Subcutaneous abdominal adipose tissue (tissue), 5 donors: ENCODE measurements around the gene AAK1.
"Not testable (repeated sequence)": the region's sequence is repeated elsewhere in the genome, so short reads cannot be mapped to it uniquely, and the experiment has no call there.

Experiments used
- H3K27ac ChIP-seq: one replicate; pipeline ENCODE4 v1.7.0; 2013; ENCODE audit warnings: low read depth, mild to moderate bottlenecking, inconsistent platforms, low read length, moderate library complexity
- H3K27me3 ChIP-seq, 5 donors: one replicate each; pipeline ENCODE4 v1.7.0; 2013; ENCODE audit warnings: low read length in 5 of 5, inconsistent platforms in 1 of 5; ENCODE audit not compliant: control insufficient read depth in 5 of 5, insufficient read depth in 4 of 5
- H3K36me3 ChIP-seq, 5 donors: one replicate each; pipeline ENCODE4 v1.7.0; 2013; ENCODE audit warnings: low read length in 5 of 5; ENCODE audit not compliant: control insufficient read depth in 5 of 5, insufficient read depth in 5 of 5
- H3K4me1 ChIP-seq, 5 donors: one replicate each; pipeline ENCODE4 v1.7.0; 2013; ENCODE audit warnings: low read length in 5 of 5, mild to moderate bottlenecking in 3 of 5, moderate library complexity in 1 of 5; ENCODE audit not compliant: control insufficient read depth in 5 of 5, insufficient read depth in 5 of 5
- H3K4me3 ChIP-seq, 5 donors: one replicate each; pipeline ENCODE4 v1.7.0; 2013; ENCODE audit warnings: low read length in 5 of 5, low read depth in 1 of 5
- H3K9ac ChIP-seq, 5 donors: one replicate each; pipeline ENCODE4 v1.7.0; 2013; ENCODE audit warnings: low read length in 5 of 5, mild to moderate bottlenecking in 4 of 5, moderate library complexity in 3 of 5
- H3K9me3 ChIP-seq, 5 donors: one replicate each; pipeline ENCODE4 v1.7.0; 2013; ENCODE audit warnings: low read length in 5 of 5; ENCODE audit not compliant: control insufficient read depth in 5 of 5
- donor health status: healthy.
- donor health status: healthy.
- donor health status: healthy.
- donor health status: healthy.
- donor health status: healthy.

AAK1 gene

GRCh38 chr2:69419111-69419510, 224.4 kb downstream of the AAK1 start:
- not testable (repeated sequence) for H3K4me1 ChIP-seq, H3K27me3 ChIP-seq, H3K9me3 ChIP-seq, H3K27ac ChIP-seq, H3K4me3 ChIP-seq, H3K9ac ChIP-seq
- peaks cover 15 to 52% (median 38%) of the 10 kb centered on the region in 5 donors for H3K36me3 ChIP-seq

- Histone ChIP-seq H3K27ac (no peak overlapping the region), H3K9me3 (no peaks in the 10 kb centered on the region), H3K27me3 (no peaks in the 10 kb centered on the region), H3K4me3 (no peak overlapping the region), H3K36me3 (peaks cover 17 to 61% (median 43%) of the 10 kb centered on the region in 5 donors), H3K4me1 (no peaks in the 10 kb centered on the region), H3K9ac (no peak overlapping the region)
Observed at GRCh38 chr2:69416147-69416546, 227.4 kb downstream of the AAK1 start.
